Stimulated activated CD4-positive, alpha-beta T cell treated with anti-CD3 and anti-CD28 coated beads, Interleukin-15, amount 100 ng/mL, for 24 hours (primary cell): Measurements from ENCODE around the gene CCNJL.

ENCODE experiments used
- DNase-seq: peaks from one replicate; pipeline ENCODE4 v3.0.0-alpha.2; 2020

Gene CCNJL

GRCh38 chr5:160330212-160330611, 17.8 kb upstream of the CCNJL start:
- no peak for DNase-seq

- no peak for DNase-seq
Measured at GRCh38 chr5:160327818-160328217, 15.5 kb upstream of the CCNJL start.

GRCh38 chr5:160326981-160327380, 14.6 kb upstream of the CCNJL start:
- DNase-seq: no peak

- no peak for DNase-seq
Measured at GRCh38 chr5:160325716-160326115, 13.4 kb upstream of the CCNJL start.

- no peak for DNase-seq
Measured at GRCh38 chr5:160324886-160325285, 12.5 kb upstream of the CCNJL start.

- DNase-seq: no peak
Measured at GRCh38 chr5:160318409-160318808, 6.0 kb upstream of the CCNJL start.

GRCh38 chr5:160317434-160317833, 5.1 kb upstream of the CCNJL start:
- DNase-seq: no peak

DNA sequence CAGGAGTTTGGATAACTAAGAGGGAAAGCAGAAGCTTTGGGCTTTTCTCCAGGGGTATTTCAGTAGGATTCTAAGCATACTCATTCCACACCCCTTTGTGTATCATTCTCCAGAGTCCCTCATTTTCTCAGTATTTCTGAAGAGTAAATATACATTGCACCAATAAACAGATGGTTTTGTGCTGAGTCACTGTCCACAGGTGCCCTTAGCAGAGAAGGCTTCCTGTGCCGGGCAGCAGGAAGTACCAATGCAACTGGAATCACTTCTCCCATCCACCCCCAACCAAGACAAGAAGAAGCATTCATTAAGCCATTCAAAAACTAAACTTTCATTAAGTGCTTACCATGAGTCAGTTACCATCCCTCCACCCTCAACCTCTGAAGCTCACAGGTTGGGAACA, 3.6 kb upstream of the CCNJL start:
- DNase-seq: no peak

- DNase-seq: no peak
Measured at GRCh38 chr5:160312960-160313727, 780 bp upstream of the CCNJL start.

- DNase-seq: no peak
Measured at GRCh38 chr5:160311491-160312133, 752 bp downstream of the CCNJL start.

GRCh38 chr5:160310552-160311295, 1.6 kb downstream of the CCNJL start:
- no peak for DNase-seq

DNA sequence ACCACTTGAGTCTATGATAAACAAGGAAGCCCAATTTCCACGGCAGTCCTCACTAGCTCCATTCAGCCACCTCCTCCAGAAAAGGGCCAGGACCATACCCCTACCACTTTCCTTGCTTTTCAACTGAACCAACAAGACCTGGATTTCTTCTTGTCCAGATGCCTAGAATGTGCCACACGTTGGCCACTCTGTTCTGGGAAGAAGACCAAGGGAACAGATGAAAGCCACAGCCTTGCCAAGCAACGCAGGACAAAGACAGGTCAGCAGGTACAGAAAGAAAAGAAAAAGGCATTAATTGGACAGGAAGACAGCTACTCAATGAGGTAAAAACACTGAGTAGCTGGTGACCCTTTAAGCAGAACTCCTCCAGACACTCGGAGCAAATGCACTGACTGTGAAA, 2.2 kb downstream of the CCNJL start:
- DNase-seq: no peak

DNA sequence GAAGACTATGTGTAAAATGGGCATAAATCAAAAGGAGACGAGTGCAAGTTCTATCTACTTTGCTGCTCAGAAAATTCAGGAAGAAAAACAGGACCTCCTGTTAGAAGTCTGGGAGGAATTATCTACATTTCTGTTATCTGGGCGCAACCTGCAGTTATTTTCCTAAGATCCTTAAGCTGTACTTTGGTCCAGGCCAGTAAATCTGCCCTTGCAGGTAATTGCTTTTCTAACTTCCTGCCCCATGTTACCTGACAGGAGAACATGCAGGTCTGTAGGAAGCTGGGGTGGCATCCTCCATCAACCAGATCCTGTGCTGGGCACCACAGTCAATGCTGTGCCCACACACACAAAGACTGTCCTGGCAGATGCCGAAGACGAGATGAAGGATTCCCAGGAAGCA, 5.7 kb downstream of the CCNJL start:
- no peak for DNase-seq

DNA sequence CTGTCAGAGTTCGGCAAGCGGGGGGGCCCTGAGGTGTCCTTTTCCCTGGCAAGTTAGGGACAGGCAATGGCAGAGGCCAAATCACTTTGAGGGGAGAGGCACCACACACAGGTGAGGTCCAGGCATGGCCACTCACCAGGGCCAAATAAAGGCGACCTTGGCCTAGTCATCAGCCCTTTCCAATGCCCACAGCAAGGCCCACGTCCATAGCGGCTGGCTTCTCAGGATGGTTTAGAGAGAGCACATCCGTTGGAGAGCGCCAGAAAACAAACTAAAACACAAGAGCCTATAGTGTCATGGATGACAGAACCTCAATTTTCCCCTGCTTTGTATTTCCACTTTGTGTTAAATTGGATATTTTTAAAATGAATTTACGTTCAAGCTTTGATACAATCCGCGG, 7.0 kb downstream of the CCNJL start:
- DNase-seq: no peak

DNA sequence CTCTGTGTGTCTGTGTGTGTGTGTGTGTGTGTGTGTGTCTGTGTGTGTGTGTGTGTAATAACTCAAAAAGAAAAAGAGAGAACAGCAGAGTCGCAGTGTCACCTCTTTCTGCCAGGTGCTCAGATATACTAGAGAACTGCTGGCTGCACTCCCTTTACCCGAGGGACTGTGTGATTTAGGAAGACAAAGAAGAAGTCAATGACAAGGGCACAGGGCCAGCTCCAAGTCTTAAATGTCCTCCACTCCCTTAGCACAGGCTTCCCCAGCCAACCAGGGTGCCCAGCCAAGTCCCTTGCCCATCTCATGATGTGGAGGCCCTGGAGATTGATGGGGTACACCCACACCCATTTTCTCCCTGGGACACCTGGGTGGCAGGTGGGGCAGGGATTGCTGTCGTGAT, 8.7 kb downstream of the CCNJL start:
- DNase-seq: no peak

DNA sequence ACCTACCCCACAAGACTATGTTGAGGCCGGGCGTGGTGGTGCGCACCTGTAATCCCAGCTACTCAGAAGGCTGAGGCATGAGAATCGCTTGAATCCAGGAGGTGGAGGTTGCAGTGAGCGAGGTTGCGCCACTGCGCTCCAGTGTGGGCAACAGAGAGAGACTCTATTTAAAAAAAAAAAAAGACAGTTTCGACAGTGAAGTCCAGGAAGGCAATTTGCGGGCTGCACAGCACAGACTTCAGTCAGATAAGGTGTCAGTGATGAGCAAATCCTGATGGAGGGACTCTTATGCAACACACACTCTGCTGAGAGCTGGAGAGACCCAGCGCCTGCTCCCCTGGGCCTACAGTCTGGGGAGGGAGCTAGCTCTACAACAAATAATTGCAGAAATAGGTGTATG, 14.2 kb downstream of the CCNJL start:
- DNase-seq: no peak

DNA sequence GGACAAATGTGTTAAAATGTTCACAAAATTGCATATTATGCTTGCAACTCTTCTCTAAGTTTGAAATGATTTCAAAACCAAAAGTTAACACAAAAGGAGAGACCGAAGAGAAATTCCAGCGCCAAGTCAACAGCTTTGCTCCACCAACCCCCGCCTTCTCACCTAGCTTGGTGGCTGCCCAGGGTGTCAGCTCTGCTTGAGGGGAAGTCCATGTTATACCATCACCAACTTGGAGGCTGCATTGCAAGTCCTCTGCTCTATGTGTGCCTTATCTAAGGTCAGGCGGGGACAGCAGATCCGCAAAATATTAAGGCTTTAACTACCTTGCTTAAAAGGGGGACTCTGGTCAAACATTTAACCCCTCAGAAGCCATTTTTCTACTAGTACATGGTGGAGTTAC, 14.6 kb downstream of the CCNJL start:
- DNase-seq: no peak

DNA sequence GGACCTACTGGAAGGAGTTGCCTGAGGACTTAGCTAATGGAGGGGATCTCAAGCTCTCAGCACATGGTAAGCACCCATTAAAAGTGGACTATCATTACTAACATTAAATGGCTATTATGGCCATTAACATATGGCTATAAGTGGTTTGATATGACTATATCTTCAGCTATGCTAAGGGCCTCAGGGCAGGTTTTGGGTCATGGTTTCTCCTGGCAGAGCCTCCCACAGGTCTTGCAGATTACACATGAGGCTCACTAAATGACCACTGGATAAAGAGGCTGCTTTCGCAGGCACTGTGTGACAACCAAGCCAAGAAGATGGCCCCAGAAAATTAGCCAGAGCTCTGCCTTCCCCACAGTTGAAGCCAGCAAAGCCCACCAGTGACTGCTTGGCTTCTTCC, 15.4 kb downstream of the CCNJL start:
- no peak for DNase-seq

DNA sequence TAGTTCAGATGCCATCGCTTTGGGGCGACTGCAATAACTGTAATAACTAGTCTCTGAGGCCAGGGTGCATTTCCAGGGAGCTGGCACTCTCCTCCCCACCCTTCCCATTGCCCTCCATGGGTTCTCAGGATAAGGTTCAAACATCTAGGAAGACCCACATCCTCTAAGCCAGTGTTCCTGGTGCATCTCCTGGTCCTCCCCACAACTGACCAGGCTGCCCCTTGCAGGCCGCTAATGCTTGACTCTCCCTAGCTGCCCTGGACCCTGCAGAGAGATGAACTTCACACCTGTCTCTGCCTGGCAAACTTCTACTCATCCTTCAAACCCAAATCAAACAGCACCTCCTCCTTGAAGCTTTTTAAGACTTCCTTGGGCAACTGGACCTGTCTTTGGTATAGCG, 15.9 kb downstream of the CCNJL start:
- no peak for DNase-seq

DNA sequence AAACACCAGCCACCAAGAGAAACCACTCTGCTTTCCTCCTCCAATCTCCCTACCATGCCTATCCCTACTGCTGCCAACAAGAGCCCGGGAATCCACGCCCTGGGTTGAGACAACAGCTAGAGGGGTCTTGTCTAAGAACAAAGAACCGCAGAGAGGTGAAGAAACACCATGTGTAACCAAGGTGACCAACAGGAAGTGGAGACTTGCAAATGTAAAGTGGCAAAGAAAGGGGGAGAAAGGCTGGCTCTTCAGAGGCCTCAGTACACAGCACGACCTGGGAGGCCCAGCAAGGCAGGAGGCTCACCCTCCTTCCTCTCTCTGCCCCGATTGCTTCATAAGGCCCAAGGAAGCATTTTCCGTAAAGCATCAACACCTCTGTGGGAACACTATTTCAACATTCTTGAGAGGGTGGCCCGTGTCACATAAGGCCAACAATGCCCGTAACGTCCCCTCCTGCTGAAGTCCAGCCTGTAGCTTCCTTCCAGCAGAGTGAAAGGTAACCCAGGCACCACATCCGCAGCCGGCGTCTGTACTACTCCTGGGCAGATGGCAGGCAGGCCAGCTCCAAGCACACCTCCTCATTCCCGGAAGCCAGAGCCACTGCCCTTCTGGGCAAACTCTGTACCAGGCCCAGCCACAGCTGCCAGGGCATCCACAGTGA, 18.3 kb downstream of the CCNJL start:
- no peak for DNase-seq

DNA sequence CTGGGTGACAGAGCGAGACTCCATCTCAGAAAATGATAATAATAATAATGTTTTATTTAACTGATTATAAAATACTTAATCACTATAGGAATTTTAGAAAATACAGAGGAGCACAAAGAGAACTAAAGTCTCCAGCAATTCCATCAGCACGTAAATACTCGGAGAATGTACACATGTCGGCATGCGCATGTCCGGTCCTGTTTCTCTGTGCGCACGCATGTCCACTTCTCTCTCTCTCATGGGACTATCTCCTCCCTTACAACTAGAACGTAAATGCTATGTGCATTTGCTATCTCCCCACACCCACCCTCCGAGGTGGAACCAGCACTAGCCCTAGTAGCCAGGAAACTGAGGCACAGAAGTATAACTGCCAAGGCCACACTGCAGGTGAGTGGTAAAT, 19.0 kb downstream of the CCNJL start:
- no peak for DNase-seq

DNA sequence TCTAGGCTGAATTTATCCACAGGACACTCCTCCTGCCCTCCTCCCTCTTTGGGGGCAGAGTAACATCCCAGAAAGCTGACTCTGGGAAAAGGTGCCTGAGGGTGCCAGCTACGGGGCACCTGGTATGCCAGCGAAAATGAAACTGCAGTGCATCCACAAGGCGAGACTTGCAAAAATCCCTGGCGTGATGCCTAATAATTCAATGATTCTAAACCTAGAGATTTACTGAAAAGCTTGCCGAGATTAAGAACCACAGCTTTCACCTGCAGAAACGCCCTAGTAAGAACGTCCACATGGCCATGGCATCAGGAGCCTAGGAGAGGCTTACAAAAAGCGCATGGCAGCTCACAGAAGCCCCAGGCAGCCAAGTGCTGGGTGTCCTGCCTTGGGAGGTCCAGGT, 20.9 kb downstream of the CCNJL start:
- no peak for DNase-seq

GRCh38 chr5:160290751-160291150, 21.6 kb downstream of the CCNJL start:
- no peak for DNase-seq

DNA sequence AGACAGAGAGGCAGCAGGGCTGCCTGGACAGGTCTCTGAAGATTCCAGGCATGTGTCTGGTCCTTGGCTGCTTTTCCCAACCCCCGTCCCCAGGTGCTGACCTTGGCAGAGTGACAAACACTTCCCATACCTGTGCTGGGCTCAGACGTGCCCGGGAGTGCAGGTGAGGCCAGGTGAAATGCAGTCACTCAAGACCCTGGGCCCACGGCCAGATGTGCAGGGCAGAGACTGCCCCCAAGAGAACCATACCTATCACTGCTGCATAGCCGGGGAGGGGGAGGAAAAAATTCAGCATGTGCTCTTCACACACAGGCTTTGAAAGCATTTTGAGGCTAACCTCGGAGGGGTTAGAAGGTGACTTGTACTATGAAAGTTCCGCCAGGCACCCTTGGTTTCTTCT, 22.6 kb downstream of the CCNJL start:
- DNase-seq: no peak
